ENCODE results near the gene DMTF1. TPM values are rescaled to one million over a fixed set of nuclear protein-coding genes. Genes with fewer than 3 reads are reported as not detected.

DMTF1 gene
- total and polyA plus RNA-seq, 10 of the 15 experiments (the other 5 are each of a cell fraction or from before 2014, with no cell fraction given): 24.3 to 191 (median 72.0) TPM

DNA sequence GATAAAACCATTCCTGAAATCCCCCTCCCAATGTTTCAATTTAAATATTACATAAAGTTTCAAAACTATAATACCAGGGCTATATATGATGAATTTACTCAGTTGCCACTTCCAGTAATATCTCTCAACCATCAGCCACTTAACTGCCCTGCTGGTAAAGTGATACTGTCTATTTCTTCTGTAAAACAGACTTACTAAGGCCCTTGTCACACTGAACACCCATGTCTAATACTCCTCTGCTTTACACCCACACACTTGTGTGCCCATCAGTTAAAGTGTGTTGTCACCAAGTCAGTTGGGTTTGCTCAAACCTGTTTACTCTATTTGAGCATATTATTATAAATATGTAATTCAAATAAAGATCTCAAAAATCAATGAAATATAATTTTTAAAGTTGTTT, 29.1 kb upstream of the DMTF1 start (continued):
- TF ChIP-seq ZNF384 (IDR thresholded peaks at IDR 0.05; ENCODE audit: borderline replicate concordance, low read depth, low read length) (no peak), CREB1 (IDR thresholded peaks at IDR 0.05; ENCODE audit: low read depth) (no peak), YBX1 (IDR thresholded peaks at IDR 0.05) (no peak)
- TF ChIP-seq, protein P1, sequence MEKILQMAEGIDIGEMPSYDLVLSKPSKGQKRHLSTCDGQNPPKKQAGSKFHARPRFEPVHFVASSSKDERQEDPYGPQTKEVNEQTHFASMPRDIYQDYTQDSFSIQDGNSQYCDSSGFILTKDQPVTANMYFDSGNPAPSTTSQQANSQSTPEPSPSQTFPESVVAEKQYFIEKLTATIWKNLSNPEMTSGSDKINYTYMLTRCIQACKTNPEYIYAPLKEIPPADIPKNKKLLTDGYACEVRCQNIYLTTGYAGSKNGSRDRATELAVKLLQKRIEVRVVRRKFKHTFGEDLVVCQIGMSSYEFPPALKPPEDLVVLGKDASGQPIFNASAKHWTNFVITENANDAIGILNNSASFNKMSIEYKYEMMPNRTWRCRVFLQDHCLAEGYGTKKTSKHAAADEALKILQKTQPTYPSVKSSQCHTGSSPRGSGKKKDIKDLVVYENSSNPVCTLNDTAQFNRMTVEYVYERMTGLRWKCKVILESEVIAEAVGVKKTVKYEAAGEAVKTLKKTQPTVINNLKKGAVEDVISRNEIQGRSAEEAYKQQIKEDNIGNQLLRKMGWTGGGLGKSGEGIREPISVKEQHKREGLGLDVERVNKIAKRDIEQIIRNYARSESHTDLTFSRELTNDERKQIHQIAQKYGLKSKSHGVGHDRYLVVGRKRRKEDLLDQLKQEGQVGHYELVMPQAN (conservative IDR thresholded peaks at IDR 0.05): no peak

DNA sequence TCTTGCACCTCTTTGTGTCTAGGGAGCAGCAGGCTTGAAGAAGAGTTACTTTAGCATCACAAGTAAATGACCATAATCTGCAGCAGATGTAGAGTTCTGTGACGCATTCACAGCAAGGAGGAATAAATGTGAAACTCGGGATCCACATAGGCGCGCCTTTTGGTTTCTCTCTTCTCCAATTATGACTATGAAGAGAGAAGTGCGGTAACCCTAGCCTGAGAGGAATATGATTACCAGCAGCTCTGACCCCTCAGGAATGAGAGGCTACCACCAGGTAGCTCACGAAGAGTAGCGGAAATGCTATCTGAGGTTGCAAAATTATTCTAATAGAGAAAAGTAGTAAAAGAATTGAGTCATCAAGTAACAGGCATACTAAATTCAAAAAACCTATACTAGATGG, 25.2 kb upstream of the DMTF1 start:
- peaks cover 30% of the 10 kb centered on the region for H3K4me1 ChIP-seq (ENCODE audit: control insufficient read depth, insufficient read depth, low read length)
- WGBS (ENCODE audit: insufficient coverage, insufficient replicate concordance, low lambda C conversion rate, missing lambda C conversion rate): 40% methylated on average over 7 of the region's 7 CpGs
- H3K4me3 ChIP-seq: no peak overlapping the region
- FAIRE-seq: no peak
- no TSS peak for BruUV-seq (replicated peaks)
- in situ Hi-C loops (cut with MboI): no loop called here
- H3K9me3 ChIP-seq (replicated peaks; ENCODE audit: control insufficient read depth, insufficient read depth, low read length): no peaks in the 10 kb centered on the region; the same call in 2 of the 3 replicates
- H3K4me2 ChIP-seq (ENCODE audit: control insufficient read depth, insufficient read depth): peak overlapping the region; percentile 32; the same call in 1 of the 2 replicates
- no peaks in the 10 kb centered on the region for H3K79me2 ChIP-seq (ENCODE audit: control insufficient read depth, insufficient read depth, low read length)
- H2AFZ ChIP-seq (ENCODE audit: control insufficient read depth, low read depth, low read length): no peak overlapping the region
- H3K9ac ChIP-seq (ENCODE audit: control insufficient read depth, insufficient read depth, low read length): no peak overlapping the region
- ChIA-PET CTCF (no interaction called here), SMC1A (ENCODE audit: uncharacterized antibody, unreplicated experiment) (interaction anchor here (1.3 kb wide), 2 partner anchors 17 to 20 kb away, joined by 3 read pairs; no protein-coding TSS in a partner anchor), RAD21 (ENCODE audit: unreplicated experiment) (no interaction called here), POLR2A (no interaction called here)
- H3K36me3 ChIP-seq (ENCODE audit: control insufficient read depth in 2 of 2, insufficient read depth in 2 of 2, low read length in 1 of 2): no peaks in the 10 kb centered on the region
- no peak; the same call in 2 of the 3 replicates for ATAC-seq
- H4K20me1 ChIP-seq (ENCODE audit: control insufficient read depth, insufficient read depth): no peaks in the 10 kb centered on the region
- intact Hi-C loops (cut with micrococcal nuclease; ENCODE audit: unreplicated experiment): no loop called here
- H3K27me3 ChIP-seq (replicated peaks in 1 of 2; ENCODE audit: control insufficient read depth in 2 of 2, insufficient read depth in 2 of 2, low read length in 1 of 2): no peaks in the 10 kb centered on the region
- H3K27ac ChIP-seq (ENCODE audit: control insufficient read depth, insufficient read depth): no peak overlapping the region
- no peak for DNase-seq (ENCODE audit: low read depth, low spot score)
- TF ChIP-seq IKZF1 (conservative IDR thresholded peaks at IDR 0.05): no peak
- no peak for TF ChIP-seq ATF7 (IDR thresholded peaks at IDR 0.05; ENCODE audit: low read depth)
- TF ChIP-seq FOXM1 (IDR thresholded peaks at IDR 0.05; ENCODE audit: low read depth, low read length): no peak
- no peak for TF ChIP-seq EGR1 (IDR thresholded peaks at IDR 0.05; ENCODE audit: borderline replicate concordance in 1 of 2, low read depth in 2 of 2, low read length in 2 of 2)
- TF ChIP-seq, protein P2, sequence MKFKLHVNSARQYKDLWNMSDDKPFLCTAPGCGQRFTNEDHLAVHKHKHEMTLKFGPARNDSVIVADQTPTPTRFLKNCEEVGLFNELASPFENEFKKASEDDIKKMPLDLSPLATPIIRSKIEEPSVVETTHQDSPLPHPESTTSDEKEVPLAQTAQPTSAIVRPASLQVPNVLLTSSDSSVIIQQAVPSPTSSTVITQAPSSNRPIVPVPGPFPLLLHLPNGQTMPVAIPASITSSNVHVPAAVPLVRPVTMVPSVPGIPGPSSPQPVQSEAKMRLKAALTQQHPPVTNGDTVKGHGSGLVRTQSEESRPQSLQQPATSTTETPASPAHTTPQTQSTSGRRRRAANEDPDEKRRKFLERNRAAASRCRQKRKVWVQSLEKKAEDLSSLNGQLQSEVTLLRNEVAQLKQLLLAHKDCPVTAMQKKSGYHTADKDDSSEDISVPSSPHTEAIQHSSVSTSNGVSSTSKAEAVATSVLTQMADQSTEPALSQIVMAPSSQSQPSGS (IDR thresholded peaks at IDR 0.05; ENCODE audit: low read length): 0 out of 2 replicates have a peak, but pooled peaks have one; percentile 50
- TF ChIP-seq NR2C2 (IDR thresholded peaks at IDR 0.05; ENCODE audit: borderline replicate concordance, control insufficient read depth, insufficient read length, low read depth): no peak
- TF ChIP-seq TBL1XR1 (IDR thresholded peaks at IDR 0.05; ENCODE audit: low read depth, low read length): no peak
- TF ChIP-seq BCL11A (IDR thresholded peaks at IDR 0.05; ENCODE audit: low read depth, low read length): 0 out of 2 replicates have a peak, but pooled peaks have one; percentile 29
- TF ChIP-seq JUNB (IDR thresholded peaks at IDR 0.05): peak; percentile 81
- TF ChIP-seq SMAD5 (IDR thresholded peaks at IDR 0.05; ENCODE audit: low read depth): no peak
- peak; percentile 78 for TF ChIP-seq EED (IDR thresholded peaks at IDR 0.05; ENCODE audit: low read depth)
- TF ChIP-seq CBFB (IDR thresholded peaks at IDR 0.05; ENCODE audit: low read depth): peak; percentile 54; the same call in 1 of the 2 replicates
- TF ChIP-seq CREB1 (IDR thresholded peaks at IDR 0.05; ENCODE audit: low read depth): peak; percentile 61; the same call in 1 of the 2 replicates
- TF ChIP-seq RUNX3 (IDR thresholded peaks at IDR 0.05; ENCODE audit: low read length): peak; percentile 82
- no peak for TF ChIP-seq TARDBP (IDR thresholded peaks at IDR 0.05; ENCODE audit: borderline replicate concordance)
- TF ChIP-seq NFIC (IDR thresholded peaks at IDR 0.05; ENCODE audit: low read depth, low read length): peak; percentile 60
- TF ChIP-seq CREM (IDR thresholded peaks at IDR 0.05; ENCODE audit: low read depth): peak; percentile 67
- no peak for TF ChIP-seq RCOR1 (conservative IDR thresholded peaks at IDR 0.05; ENCODE audit: low read depth, low read length)
- TF ChIP-seq ZSCAN29 (IDR thresholded peaks at IDR 0.05): no peak
- peak; percentile 11; the same call in 1 of the 2 replicates for TF ChIP-seq MEF2A (IDR thresholded peaks at IDR 0.05; ENCODE audit: insufficient read depth, low read depth, low read length)
- TF ChIP-seq TCF3 (IDR thresholded peaks at IDR 0.05; ENCODE audit: borderline replicate concordance, insufficient read depth, low read depth, low read length): 0 out of 2 replicates have a peak, but pooled peaks have one; percentile 13

Measured in GM12878 (cell line).